Osteoblast (primary cell): Measurements from ENCODE around the gene RCAN2. TPM values are rescaled to one million over a fixed set of nuclear protein-coding genes. Genes with fewer than 3 reads are reported as not detected.

Experiments used
- DNase-seq: peaks from one replicate; pipeline ENCODE4 v3.0.0; 2011; ENCODE audit warnings: low spot score, mixed read lengths; ENCODE audit not compliant: insufficient read length; ENCODE audit errors: missing footprints
- H2AFZ ChIP-seq: 2 replicates; pipeline ENCODE4 v1.6.0; 2011; ENCODE audit warnings: mild to moderate bottlenecking, low read length
- H3K27ac ChIP-seq: 2 replicates; pipeline ENCODE4 v1.5.1; 2011; ENCODE audit warnings: mild to moderate bottlenecking, low read depth, low read length, moderate library complexity
- H3K27me3 ChIP-seq: 2 replicates; pipeline ENCODE4 v1.6.0; 2012; ENCODE audit warnings: mild to moderate bottlenecking, control low read depth, inconsistent platforms, low read length, moderate library complexity; ENCODE audit not compliant: insufficient read depth
- H3K36me3 ChIP-seq: 2 replicates; pipeline ENCODE4 v1.5.1; 2011; ENCODE audit warnings: mild to moderate bottlenecking, low read length, control low read depth, moderate library complexity; ENCODE audit not compliant: insufficient read depth
- H3K4me1 ChIP-seq: 2 replicates; pipeline ENCODE4 v1.5.1; 2011; ENCODE audit warnings: mild to moderate bottlenecking, low read length, control low read depth, moderate library complexity; ENCODE audit not compliant: insufficient read depth
- H3K4me2 ChIP-seq: 2 replicates; pipeline ENCODE4 v1.6.0; 2011; ENCODE audit warnings: mild to moderate bottlenecking, low read length; ENCODE audit not compliant: insufficient read depth
- H3K4me3 ChIP-seq: fragments of 200-600 bp; sonication (generic); 3 replicates; pipeline ENCODE4 v1.5.1; 2012; ENCODE audit warnings: mild to moderate bottlenecking, low read length, inconsistent platforms; ENCODE audit not compliant: insufficient read depth
- H3K79me2 ChIP-seq: 2 replicates; pipeline ENCODE4 v1.6.0; 2012; ENCODE audit warnings: mild to moderate bottlenecking, low read length, control low read depth, inconsistent platforms; ENCODE audit not compliant: insufficient read depth
- H3K9me3 ChIP-seq: 2 replicates; pipeline ENCODE4 v1.5.1; 2011; ENCODE audit warnings: low read depth, low read length, control low read depth
- H4K20me1 ChIP-seq: 2 replicates; pipeline ENCODE4 v1.6.0; 2012; ENCODE audit warnings: mild to moderate bottlenecking, low read length, control low read depth; ENCODE audit not compliant: insufficient read depth
- CTCF ChIP-seq: IDR thresholded peaks from 2 replicates; pipeline ENCODE4 v1.5.1; 2011; ENCODE audit warnings: mild to moderate bottlenecking, low read depth, low read length, moderate library complexity; ENCODE audit errors: extremely low read depth
- total RNA-seq: library from RNA; depleted of rRNA; stranded (reverse); fragments of >200 nt; gene quantifications from 2 replicates; pipeline ENCODE4 v1.2.3, GENCODE V29; 2012

RCAN2 gene
- total RNA-seq, 1 donor, result 14.1 TPM

DNA sequence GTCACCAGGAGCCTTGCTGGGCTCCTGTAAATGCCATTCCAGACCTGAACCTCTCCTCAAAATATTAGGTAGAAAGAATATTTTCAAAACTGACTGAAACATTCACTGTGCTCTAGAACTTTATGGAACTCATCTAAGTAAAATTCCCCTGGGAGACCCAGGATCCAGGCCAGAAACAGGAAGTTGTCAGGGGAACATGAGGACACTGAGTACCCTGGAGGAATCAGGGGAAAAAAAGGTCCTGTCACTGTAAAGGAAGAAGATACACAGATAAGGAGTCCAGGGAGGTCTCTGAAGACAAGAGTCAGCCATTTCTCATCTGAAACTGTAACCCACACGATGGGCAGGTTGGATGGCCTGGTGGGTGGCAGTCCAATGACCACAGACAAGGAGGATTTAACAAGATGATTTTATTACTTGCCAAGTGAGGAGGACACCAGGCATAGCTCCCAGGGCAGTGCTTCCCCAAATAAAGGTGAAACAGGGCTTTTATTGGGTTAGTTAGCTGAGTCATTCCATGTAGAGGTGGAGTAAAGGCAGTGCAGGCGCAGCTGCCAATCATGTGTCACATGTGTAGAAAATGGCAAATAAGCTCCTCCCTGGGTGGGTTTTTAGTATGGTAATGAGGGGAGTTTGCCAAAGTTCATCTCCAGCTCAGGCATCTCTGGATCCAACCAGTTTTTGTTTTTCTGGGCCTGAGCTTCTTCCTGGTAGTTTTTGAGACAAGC, 138.5 kb downstream of the RCAN2 start:
- peaks cover 2% of the 10 kb centered on the region for H4K20me1 ChIP-seq
- no peaks in the 10 kb centered on the region for H3K27me3 ChIP-seq
- no peak overlapping the region for H3K4me3 ChIP-seq
- H3K36me3 ChIP-seq, result no peaks in the 10 kb centered on the region
- H3K4me1 ChIP-seq, result no peaks in the 10 kb centered on the region
- no peak overlapping the region for H2AFZ ChIP-seq
- no peak for TF ChIP-seq CTCF
- no peak for DNase-seq
- H3K79me2 ChIP-seq, result no peaks in the 10 kb centered on the region
- no peak overlapping the region for H3K4me2 ChIP-seq
- no peak overlapping the region for H3K27ac ChIP-seq
- H3K9me3 ChIP-seq, result no peaks in the 10 kb centered on the region

DNA sequence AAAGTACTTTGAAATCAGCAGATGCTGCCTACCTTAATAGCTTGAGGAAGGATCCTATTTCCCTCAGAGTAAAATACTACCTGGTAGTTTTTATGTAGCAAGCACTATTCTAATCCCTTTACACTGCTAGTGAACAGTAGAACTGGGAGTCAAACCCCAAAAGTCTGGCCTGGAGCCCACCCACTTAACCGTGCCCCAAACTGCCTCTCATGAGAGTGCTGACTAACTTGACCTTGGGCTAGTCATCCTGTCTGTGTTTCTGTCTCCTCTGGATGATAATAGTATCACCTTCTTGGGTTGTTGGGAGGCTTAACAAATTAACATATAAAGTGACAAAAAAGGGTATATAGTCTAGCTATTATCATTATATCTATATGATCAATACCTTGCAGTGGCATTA, 140.5 kb downstream of the RCAN2 start:
- Histone ChIP-seq H3K9me3 (no peaks in the 10 kb centered on the region), H2AFZ (no peak overlapping the region), H3K4me3 (no peak overlapping the region), H3K27ac (no peak overlapping the region), H3K4me1 (no peaks in the 10 kb centered on the region), H3K79me2 (no peaks in the 10 kb centered on the region), H3K4me2 (no peak overlapping the region), H3K36me3 (no peaks in the 10 kb centered on the region), H4K20me1 (peaks cover 2% of the 10 kb centered on the region), H3K27me3 (no peaks in the 10 kb centered on the region)
- no peak for TF ChIP-seq CTCF
- no peak for DNase-seq

- H4K20me1 ChIP-seq, result peaks cover 2% of the 10 kb centered on the region
- no peaks in the 10 kb centered on the region for H3K4me1 ChIP-seq
- DNase-seq, result no peak
- H3K27me3 ChIP-seq, result no peaks in the 10 kb centered on the region
- H3K9me3 ChIP-seq, result no peaks in the 10 kb centered on the region
- H3K36me3 ChIP-seq, result no peaks in the 10 kb centered on the region
- no peak overlapping the region for H3K27ac ChIP-seq
- no peak overlapping the region for H3K4me3 ChIP-seq
- no peak overlapping the region for H2AFZ ChIP-seq
- no peak overlapping the region for H3K4me2 ChIP-seq
- no peak for TF ChIP-seq CTCF
- H3K79me2 ChIP-seq, result no peaks in the 10 kb centered on the region
Observed at GRCh38 chr6:46347669-46348068, 143.6 kb downstream of the RCAN2 start.

DNA sequence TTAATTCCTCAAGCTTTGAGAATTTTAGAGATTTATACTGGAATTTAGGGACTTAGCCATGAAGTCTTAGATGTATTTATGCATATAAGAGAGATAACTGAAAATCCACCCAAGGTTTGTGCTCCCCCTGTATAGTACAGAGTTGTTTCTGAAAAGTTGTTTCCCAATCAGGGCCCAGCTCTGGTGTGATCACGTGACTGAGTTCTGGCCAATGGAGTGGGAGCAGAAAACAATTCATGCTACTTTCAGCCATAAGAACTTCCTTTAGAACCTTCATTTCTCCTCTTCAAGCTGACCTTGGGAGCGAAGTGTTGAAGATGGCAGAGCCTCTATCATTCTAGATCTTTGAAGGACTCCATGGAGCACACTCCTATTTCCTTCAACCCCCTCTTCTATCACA, 151.0 kb downstream of the RCAN2 start:
- Histone ChIP-seq H3K4me2 (no peak overlapping the region), H3K27me3 (no peaks in the 10 kb centered on the region), H3K9me3 (no peaks in the 10 kb centered on the region), H4K20me1 (no peaks in the 10 kb centered on the region), H3K79me2 (no peaks in the 10 kb centered on the region), H3K4me3 (no peak overlapping the region), H3K27ac (no peak overlapping the region), H3K4me1 (no peaks in the 10 kb centered on the region), H2AFZ (no peak overlapping the region), H3K36me3 (no peaks in the 10 kb centered on the region)
- no peak for DNase-seq
- TF ChIP-seq CTCF, result no peak
